Activated CD4-positive, CD25-positive, alpha-beta regulatory T cell treated with anti-CD3 and anti-CD28 coated beads, Interleukin-2, amount 50 U/mL, for 16 hours (primary cell): ENCODE measurements around the gene EXOSC1.
"Not testable (repeated sequence)": the region's sequence is repeated elsewhere in the genome, so short reads cannot be mapped to it uniquely, and the experiment has no call there.

ENCODE experiments used
- DNase-seq: peaks from one replicate; pipeline ENCODE4 v3.0.0-alpha.2; 2020; ENCODE audit warnings: low read depth, low spot score

The EXOSC1 gene, protein sequence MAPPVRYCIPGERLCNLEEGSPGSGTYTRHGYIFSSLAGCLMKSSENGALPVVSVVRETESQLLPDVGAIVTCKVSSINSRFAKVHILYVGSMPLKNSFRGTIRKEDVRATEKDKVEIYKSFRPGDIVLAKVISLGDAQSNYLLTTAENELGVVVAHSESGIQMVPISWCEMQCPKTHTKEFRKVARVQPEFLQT

DNA sequence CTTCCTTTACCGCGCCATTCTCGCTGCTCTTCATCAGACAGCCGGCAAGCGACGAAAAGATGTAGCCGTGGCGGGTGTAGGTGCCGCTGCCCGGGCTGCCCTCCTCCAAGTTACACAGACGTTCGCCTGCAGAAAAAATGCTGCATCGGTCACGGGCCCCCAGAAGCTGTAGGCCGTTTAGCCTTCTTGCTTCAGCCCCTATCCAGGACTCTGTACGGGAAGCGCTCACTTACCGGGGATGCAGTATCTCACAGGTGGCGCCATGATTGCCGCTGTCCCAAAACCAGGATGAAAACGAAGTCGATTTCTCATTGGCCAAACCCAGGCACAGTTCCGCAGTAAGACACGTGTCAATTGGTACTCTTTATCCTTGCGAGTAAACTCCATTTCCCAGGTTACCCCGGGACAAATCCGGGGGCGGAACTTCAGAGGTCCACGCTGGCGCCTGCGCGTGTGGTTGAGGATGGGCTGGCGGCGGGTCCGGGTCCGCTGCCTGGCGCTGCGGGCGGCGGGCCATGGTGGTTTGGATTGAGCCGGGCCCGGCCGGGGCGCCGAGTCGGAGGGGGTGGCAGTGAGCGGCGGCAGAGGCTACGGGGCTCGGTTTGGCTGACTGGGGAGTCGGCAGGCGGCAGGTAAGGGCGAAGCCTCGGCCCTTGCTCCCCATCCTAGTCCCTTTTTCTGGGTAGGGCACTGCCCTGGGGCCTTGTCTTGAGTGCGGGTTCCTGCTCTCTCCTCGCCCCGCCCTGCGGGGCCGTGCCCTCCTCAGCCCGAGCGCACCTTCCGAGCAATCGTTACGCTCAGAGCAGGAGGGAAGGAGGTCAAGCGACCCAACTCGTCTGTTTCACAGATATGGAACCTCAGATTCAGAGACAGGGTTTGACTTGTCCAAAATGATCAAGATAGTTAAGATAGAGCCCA is at the start of gene EXOSC1, which contains the start of gene ZDHHC16:
TSS of gene EXOSC1 (minus strand) at position 285 of the 918 bp plus-strand sequence. CDS start at position 264, 21 bp downstream.
TSS of gene ZDHHC16 (plus strand) at position 454 of the 918 bp plus-strand sequence. CDS start 5,501 bp downstream, outside the sequence.
- DNase-seq = peak; percentile 83

DNA sequence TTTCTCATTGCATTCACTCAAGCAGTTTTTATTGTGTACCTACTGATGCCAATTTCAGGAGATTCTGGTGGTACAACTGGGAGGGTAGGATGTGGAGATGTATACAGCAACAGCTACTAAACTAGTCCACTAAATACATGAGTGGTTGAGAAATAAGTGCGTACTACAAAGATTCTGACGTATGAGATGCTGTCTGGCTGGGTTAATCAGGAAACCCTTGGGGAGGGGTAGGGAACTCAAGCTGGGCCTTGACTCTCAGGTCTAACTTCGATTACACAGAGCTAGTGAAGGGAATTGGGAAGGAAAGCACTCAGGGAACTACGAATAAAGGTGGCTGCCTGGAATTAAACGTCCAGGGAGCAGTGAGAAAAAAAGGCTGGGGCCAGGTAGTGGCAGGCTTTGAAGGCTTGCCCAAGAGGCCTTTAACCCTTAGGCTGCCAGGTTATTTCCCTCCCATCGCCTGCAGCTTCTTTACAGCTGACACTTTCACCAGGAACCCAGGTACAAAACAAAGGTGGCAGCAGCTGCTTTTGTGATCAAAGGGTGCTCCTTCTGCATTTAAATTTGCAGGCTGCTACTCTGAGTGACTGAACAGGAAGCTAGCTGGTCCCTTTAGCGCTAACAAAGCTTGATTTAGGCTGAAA is 49.2 kb upstream of the EXOSC1 start:
- no peak for DNase-seq

DNA sequence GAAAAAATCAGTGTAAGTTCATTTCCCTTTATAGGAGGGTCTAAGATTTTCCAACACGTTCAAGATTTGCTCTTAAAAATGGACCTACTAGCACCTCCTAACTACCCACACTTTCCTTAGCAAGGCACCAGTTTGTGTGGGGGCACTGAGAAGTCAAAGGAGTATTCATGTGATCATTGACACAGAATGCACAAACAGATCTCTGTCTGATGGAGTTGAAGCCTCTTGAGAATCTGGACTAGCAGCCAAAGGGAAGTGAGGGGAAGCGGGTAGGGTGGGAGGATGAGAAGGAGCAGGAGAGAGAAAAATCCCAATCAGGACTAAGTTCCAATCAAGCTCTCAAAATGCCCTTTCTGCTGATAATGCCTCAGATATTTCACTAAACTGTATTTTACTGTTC is 48.3 kb upstream of the EXOSC1 start:
- DNase-seq = no peak

DNA sequence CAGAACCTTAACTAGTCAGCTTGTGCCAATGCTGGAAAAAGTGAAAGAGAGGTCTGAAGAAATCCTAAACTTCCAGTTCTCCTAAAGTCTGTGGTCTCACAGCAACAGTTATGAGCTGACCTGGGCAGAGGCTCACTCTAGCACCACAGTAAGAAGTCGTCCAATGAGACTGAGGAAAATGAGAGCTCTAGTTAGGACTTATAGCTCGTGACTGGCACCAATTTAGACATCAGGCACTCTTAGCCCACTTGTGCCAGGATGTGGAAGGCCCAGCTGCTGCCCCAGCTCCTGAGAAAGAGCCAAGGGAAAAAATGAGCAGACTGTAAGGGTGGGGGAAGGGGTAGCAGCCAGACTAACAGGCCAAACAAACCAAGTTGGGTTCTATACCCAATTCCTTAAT is 44.8 kb upstream of the EXOSC1 start:
- no peak for DNase-seq

DNA sequence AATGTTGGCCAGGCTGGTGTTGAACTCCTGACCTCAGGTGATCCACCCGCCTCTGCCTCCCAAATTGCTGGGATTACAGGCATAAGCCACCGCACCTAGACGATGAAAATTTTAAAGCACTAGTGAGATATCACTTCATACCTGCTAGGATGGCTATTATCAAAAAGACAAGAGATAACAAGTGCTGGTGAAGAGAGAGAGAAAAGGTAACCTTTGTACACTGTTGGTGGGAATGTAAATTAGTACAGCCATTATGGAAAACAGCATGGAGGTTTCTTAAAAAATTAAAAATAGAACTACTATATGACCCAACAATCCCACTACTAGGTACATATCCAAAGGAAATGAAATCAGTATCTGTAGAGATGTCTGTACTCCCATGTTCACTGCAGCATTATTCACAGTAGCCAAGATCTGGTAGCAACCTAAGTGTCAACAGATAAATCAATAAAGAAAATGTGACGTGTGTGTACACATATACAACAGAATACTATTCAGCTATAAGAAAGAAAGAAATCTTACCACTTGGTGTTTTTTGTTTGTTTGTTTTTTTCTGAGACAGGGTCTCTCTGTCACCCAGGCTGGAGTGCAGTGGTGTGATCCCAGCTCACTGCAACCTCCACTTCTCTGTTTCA is 40.0 kb upstream of the EXOSC1 start:
- DNase-seq = no peak

DNA sequence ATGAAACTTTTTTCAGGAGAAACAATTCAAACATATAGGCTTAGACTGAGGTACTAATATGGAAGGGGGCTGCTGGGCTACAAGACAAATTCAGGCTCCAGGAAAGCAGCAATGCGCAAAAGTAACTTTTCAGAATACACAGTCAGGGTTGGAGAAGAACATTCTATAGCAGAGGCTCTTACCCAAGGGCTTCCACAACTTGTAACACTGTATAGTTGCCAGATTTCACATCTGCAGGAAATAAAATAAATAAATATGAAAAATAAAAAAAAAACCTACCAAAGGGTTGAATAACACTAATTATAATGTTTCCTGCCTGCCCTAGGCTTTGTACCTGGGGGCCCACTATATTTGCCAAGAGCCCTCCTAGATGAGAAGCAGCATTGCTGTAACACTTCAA is 38.1 kb upstream of the EXOSC1 start:
- DNase-seq = no peak

DNA sequence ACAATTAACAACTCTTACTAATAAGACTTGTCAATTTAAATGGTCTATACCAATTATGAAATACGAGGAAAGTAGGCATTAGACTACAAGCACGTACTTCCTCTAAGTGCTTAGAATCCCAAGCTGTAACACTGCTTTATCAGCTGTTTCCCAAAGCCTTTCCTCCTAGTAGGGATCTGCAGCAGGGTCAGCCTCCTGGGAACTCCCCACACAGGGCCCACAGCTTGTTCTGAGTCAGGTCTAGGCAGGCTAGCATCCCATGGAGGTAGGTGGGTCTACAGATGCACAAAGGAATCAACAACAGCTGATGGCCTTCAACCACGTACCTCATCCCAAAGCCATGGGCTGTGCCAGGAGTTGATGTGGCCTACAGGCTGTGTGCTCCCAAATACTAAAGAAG is 37.7 kb upstream of the EXOSC1 start:
- no peak for DNase-seq

DNA sequence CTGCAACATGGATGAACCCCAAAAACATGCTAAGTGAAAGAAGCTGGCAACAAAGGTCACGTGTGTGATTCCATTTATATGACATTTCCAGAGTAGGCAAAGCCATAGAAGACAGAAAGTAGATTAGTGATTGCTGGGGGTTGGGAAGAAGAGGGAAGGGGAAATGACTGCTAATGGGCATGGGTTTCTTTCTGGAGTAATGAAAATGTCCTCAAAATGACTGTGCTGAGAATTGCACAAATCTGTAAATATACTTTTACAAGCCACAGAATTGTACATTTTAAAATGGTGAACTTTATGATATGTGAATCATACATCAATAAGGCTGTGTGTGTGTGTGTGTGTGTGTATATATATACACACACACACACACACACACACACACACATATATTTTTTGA is 36.6 kb upstream of the EXOSC1 start:
- DNase-seq = no peak

DNA sequence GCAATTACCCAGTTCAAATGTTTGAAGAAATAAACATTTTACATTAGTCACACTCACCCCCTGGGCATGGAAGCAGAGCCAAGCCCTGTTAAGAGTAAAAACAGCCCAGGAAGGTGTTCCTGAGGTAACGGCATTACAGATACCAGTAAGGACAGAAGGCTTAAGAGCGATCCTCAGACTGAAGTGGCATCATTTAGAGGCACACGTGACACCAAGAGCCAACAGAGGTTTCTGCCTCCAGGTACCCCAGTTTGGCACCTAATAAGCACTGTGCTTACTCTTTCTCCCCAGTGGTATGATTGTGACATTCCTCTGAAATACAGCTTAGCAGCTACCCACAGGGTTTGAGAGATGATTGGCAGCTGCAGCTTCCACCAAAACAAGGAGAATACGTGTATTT is 35.3 kb upstream of the EXOSC1 start:
- DNase-seq = no peak

DNA sequence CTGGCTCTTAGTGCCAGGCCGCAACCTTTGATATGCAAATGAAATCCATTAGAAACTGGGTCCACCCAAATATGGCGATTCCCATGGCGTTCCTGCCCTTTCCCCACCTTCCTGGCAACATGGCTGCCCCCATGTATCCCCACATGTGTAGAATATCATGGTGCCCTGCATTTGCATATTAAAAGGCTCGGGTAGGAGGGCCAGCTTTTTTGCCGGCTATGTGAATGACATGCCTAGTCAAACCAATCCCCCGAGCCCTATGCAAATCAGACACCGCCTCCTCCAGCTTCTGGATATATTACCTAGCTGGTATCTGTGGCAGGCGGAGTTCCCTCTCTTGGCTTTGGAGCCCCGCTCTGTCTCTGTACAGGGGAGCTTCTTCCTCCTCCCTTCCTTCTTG is 34.1 kb upstream of the EXOSC1 start:
- DNase-seq = no peak

DNA sequence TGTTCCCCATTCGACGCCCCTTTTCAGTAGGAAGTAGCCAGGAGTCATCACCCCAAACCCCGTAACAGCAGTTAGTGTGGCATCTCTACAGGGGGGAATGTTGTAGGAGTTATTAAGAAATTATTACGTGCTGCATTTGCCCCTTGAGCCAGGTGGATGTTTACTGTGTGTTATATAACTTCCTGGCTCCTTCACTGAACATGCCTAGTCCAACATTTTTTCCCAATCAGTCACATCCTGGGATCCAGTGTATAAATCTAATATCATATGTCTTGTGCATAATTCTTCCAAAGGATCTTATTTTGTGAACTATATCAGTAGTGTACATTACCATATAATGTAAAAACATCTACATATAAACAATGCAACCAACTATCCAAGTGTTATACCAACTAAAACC is 33.6 kb upstream of the EXOSC1 start:
- DNase-seq = not testable (repeated sequence)

DNA sequence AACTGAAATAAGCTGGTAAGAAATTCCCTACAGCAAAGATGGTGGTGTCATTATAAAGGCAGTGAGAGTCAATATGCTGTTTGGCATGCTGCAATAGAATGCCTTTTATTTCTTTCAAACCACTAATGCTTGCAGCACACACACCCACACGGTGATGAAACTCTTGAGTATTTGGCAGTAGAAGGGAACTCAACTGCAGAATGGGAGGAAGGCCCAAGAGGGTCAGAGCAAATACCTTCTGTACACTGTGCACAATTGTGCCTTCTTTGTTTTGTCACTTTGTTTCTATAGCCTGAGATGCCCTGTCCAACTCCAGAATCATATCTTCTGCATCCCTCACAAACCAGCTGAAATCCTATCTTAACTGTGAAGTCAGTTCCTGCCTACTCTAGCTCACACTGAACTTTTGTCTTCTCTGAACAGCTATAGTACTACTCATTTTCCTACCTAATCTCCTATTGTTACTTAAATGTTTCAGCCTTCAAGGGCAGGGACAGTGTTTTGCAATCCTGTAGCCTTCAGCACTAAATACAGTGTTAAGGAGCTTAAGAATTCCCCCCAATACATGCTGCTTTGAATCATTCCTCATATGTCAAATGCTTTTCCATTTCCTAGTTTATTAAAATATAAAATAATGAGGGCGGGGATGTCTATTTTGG is 30.3 kb upstream of the EXOSC1 start:
- no peak for DNase-seq

DNA sequence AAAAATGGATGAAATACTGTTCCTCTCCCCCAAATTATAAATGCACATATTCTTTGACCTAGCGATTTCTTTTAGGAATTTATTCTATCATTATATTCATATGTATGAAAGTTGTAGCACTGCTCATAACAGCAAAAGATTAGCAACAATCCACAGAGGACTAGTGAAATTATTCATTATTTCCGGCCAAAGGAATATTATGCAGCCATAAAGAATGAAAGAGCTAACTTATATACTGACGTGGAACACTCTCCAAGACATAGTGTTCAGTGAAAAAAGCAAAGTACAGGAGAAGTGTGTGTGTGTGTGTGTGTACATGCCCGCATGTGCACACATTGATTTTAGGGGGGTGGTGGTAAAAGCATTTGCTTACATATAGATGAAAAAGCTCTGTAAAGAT is 29.1 kb upstream of the EXOSC1 start:
- DNase-seq = no peak

DNA sequence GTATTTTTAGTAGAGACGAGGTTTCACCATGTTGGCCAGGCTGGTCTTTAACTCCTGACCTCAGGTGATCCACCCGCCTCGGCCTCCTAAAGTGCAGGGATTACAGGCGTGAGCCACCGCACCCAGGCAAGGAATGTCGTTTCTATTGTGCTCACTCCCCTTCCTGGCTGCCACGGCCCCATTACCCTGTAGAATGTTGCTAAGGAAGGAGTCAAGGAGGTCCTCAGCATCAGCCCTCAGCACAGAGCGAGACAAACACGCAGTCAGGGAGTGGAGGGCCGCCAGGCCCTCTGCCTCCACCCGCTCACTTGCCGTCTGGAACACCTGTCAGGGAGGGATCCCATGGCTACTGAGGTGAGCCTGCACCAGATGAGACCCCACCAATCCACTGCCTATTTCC is 23.0 kb upstream of the EXOSC1 start:
- DNase-seq = not testable (repeated sequence)

DNA sequence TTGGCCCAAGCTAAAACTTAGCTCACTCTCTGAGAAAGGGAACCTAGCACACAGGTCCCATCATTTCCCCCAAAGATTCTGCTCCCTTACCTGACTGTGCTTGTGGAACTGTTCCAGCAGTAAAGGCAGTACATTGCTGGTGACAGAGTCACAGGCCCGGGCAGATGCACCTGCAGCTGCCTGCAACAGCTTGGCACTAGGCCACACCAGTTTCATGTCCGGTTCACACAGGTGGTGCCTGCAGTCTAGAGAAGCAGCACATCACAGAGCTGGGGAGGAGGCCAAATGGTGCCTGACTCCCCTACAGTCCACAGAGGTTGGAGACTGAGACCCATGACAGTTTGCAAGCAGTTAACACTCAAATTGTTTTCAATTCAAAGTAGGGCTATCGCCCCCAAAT is 22.4 kb upstream of the EXOSC1 start:
- DNase-seq = no peak

DNA sequence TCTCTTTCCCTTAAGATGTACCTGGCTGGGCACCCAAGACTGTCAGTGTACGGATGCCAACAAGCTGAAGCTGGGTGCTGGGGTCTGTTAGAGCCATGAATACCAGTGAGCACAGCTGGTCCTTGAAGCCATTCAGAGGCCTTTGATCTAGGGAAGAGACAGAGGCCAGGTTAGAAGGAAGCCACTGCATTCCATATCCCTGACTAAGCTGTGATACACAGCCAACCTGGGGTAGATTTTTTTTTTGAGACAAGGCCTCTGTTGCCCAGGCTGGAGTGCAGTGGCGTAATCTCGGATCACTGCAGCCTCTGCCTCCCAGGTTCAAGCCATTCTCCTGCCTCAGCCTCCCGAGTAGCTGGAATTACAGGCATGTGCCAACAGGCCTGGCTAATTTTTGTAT is 20.9 kb upstream of the EXOSC1 start:
- no peak for DNase-seq

DNA sequence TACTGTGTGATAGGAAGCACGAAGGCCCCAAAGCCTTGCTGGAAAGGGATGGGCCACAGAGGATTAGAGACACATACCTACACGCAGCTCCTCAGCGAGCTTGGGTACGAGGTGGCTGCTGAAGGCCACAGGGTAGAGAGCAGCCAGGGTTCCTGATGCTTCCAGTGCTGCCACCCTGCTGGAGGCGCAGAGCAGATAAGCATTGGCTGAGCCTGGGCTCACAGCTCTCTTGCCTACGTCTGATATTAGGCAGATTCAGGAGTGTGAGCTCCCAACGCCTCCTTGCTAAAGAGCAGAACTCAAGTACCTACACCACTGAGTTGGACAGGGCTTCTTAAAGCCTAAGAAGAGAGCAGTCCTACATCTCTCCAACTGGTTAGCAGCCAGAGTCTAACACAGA is 20.2 kb upstream of the EXOSC1 start:
- no peak for DNase-seq

DNA sequence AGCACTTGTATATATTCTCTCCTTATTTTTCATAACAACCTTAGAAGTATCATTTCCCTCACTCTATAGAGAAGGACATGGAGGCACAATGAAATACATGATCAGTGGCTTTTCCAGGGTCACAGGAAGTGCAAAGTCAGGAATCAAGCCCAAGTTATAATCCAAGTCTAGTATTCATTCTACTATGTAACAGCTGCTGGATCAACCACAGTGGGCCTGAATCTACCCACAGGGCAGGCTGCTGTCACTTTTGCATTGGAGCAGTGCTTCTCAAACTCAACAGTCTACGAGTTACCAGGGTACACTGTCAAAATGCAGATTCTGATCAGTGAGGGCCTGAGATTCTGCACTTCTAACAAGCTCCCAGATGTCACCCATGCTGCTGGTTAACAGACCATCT is 18.4 kb upstream of the EXOSC1 start:
- no peak for DNase-seq

DNA sequence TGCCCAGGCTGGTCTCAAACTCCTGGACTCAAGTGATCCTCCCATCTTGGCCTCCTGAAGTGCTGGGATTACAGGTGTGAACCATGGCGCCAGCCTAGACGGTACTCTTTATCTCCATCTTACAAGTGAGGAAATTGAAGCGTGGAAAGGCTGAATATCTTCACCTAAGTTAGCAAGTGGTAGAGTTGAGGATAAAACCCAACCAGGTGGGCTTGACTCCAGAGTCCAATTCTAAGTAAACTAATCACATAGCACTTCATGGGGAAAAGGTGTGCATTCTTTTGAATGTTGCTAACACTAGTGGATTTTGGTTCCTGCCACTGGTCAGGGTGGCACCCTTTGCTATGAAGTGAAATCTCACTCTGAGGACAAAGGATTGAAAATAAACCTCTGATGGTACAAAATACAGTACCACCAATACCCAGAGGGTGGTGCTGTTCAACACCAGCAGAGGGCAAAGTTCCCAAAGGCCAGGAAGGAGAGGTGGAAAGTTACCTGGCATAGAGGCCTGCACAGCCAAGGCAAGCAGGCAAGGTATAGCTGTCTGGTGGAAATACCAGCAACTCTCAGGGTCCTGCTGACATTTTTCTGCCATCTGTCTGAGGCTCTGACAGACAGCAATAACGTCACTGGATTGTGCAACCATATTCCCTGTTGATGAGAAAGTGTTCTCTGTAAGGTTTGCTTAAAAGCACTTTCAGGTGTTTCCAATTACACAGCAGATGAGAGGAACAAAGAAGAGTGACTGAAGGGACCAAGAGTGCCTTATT is 17.7 kb upstream of the EXOSC1 start:
- DNase-seq = no peak

DNA sequence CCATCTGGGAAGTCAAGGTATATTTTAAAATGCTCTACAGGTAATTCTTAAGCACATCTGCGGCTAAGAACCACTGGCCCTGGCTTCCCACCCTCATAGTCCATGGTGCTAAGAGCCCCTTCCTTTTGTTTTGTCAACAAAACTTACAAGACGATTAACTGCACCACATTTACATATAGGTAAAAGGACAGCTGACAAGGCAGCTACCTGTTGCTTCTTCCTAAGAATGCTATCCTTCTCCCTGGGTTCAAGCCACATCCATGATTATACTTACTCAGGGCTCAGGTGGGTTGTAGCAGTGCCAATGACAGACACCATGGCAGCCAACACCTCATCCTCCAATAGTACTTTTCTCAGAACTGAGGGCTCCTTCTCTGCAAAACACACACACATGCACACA is 16.5 kb upstream of the EXOSC1 start:
- no peak for DNase-seq

DNA sequence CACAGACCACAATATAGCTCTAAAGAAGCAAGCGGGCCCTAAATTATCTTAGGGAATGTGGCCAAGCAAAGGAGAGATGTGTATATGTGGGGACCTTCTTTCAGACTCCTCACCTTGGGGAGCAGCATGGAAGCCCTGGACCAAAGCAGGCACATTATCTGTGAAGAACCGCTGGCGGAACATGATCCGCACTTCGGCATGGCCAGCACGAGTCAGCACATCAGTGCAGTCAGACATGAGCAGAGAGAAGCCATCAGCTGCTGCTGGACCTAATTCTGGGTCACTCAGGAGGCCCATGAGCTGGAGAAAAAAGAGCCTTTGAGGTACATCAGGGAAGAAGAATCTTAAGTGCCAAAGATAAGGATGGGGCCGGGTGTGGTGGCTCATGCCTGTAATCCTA is 14.1 kb upstream of the EXOSC1 start:
- DNase-seq = no peak
